Limb (tissue), 2 donors: ENCODE measurements around the gene FILIP1.

ENCODE experiments used
- DNase-seq, 2 donors: peaks; one replicate each; pipeline ENCODE4 v3.0.0-alpha.2; 2016; ENCODE audit errors: extremely low spot score in 2 of 2

The FILIP1 gene

DNA sequence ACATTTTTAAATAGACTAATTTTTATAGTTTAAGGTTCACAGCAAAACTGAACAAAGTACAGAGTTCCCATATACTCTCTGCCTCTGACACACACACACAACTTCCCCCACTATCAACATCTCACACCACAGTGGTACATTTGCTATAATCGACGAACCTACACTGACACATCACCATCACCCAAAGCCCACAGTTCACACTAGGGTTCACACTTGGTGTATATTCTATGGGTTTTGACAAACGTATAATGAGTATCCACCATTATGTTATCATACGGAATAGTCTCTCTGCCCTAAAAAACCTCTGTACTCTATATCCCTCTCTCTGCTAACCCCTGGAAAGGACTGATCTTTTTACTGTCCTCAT lies 224.6 kb downstream of the FILIP1 start:
- no peak for DNase-seq

DNA sequence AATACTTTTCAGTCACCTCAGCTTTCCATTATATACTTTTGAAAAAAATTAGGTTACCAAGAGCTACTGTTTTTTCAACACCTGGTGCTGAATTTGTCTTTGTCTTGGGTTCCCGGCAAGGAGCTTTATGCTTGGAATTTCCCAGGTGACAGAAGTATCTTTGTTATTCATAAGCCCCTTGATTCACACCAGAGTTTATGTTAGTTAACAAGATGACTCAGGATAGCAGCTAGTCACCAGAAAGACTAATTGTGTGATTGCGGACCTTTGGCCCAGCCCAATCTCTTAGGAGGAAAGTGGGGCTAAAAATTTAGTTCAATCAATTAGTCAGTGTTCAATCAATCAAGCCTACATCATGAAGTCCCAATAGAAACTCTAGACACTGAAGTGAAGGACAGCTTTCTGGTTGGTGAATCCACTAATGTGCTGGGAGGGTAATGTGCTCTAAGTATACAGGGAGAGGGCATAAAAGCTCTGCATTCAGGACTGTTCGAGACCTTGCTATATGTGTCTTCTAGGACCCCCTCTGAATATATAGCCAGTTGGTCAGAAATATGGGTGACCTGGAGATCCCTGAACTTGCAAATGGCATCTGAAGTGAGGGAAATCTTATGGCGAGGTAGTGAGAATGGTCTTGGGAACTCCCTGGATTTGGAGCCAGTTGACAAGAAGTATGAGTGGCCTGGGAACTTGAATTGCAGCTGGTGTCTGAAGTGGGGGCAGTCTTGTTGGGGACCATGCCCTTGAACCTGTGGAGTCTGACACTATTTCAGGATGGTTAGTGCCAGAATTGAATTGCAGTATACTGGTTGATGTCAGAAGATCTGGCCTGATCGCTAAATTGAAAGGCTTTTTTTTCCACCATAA lies 225.2 kb downstream of the FILIP1 start:
- DNase-seq = no peak

DNA sequence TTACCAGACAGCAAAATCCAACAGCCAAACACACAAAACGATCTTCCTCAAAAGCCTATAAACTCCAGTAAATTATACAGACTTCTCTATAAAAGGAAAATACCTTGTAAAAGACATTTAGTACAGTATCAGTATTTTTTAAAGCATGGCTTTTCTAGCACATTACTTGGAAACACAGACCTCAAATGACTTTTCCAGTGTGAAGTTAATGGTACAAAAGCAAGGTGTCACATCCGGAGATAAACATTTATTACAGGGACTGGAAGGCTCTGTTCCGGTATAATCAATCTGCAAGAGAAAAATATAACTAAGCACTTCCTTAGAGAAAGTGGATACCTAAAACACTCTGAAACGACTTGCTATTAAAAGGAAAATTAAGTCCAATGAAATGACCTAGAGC lies 226.1 kb downstream of the FILIP1 start:
- no peak for DNase-seq

DNA sequence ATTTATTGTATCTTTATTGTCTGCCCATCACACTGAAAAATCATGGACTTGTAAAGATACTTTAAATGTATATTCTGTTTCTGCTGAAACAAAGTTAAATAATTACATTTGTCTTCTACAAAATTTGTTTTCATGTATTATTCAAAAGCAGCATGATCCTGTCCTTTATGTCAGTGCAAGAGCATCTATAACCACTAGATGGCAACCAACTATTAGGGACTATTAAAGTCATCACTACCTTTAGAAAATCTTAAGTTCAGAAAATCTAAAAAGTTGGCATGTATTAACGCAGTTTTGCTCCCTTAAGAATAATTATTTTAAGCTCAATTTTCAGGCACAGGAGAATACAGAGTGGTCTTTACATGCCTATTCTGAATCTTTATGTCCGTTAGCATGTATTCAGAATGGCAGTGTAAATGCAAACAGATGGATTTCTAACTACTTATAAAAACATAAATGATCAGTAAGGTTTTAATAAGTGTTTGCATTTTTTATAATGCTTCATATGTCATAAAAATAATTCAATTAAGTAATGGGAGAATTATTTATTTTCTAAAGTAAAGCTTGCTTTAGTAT lies 226.8 kb downstream of the FILIP1 start:
- DNase-seq = peak in 1 of 2 donors; percentile 70

DNA sequence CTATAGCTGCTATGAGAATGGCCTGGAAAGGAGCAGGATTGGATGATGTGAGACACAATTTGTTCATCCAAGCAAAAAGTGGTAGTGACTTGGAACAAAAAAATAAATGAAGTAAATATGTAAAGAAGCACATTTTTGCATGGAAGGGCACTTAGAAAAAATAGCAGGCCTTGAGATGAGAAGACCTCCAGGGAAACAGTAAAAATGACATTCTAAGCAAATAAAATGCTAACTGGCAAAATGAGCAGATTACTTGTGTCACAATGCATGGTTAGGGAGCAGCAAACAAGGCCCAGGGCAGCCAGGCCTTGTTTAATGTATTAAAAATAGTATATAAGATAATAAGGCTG lies 230.2 kb downstream of the FILIP1 start:
- no peak for DNase-seq

DNA sequence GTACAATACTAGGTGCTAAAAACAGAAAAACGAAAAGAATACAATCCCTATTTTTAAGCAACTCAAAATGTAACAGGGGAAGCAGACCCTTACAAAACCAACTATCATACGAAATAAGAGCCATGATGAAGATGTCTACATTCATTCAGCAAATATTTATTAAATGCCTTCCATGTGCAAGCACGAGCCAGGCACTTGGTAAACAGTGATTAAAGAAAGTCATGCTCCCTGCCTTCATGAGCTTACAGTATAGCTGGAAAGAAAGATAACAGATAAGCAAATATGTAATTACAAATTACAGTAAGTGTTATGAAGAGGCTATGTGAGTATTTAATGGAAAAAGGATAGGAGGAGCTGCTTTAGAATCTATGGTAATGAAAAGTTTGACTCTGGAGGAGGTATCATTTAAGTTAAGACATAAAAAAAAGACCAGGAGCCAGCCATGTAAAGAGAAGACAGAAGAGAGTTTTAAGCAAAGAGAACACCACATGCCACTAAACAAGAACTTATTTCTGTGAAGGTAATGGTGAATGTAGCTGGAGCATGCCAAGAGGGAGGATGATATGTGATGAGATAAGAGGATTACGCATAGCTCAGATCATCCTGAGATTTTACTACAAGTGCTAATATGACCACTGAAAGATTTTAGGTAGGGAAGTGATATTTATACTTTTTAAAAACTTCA lies 230.7 kb downstream of the FILIP1 start:
- no peak for DNase-seq

DNA sequence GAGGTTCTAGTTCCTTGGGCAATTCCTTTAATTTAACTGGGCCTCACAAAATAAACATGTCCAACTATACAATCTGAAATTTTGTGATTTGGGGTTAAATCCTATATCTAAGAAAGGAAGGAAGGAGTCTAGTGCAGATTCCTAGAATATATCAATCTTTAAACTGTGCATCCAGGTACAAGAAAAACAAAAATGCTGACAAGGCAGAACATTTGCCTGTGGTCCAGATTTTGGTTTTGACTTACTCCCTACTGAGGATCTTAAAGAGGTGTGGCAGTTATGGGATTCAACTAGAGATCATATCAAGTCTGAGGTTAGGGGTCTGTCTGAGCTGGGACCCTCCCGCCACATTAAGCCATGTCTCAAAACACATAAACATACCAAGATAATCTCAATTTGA lies 232.3 kb downstream of the FILIP1 start:
- no peak for DNase-seq

DNA sequence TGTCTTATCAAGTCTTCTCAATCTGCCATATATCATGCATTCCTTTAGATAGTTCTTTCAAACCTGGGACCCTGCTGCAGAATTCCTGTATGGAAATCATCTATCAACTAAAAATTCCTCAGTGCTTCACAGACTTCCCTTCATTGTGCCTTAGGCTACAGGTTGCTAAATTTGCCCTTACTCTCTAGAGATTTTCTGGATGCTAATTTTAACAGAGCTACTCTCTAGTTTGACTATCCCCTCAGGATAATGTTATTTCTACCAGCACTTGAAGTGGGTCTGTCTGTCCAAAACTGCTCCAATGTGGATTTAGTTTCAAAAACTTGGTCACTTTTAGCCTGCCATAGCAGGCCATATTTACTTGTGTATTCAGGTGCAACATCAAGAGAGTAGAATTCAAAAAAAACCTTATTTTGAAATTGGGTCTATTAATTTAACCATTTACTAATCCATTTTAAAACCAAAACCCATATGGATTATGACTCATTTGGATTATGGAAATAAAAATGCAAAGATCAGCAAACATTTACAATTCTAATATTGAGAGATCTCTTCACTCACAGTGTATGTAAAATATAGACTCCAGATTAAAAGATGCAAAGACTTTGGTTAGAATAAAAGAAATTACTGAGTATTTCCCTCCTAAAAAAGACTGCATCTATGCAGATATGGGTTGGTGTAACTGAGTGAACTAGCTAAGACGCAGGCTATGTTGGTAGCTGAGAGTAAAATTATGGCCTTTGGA lies 236.1 kb downstream of the FILIP1 start:
- no peak for DNase-seq

DNA sequence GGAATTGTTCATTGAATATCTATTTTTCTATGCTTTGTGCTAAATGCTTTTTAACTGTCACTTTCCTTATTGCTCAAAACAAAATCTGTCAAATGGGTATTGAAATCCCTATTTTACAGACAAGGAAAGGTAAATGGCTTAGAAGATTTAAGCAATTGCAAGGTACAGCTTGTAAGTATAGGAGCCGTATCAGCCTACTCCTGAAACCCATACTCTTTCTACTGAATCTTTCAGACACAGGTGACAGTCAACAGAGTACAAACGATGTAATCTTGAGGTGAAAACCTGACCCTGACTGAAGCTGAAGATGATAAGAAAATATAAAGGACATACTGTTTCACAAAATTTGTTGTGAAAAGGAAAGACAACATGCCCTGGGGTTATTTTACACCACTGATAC lies 243.0 kb downstream of the FILIP1 start:
- DNase-seq = no peak

DNA sequence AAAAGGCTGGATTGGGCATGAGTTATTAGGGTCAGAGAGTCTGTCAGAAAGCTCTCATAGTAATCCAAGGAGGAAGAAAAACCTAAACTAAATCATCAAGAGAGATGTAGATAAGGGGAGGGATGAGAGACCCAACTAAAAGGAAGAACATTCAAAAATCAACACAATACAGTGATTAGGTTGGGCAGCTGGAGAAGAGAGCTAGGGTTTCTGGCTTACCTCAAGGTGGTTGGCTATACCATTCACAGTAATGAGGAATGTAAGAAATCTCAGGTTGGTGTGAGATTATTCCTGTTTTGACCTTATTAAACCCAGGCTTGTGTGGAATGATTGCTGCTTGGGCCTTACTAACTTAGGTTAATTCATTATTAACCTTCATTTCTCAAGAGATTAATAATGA lies 243.8 kb downstream of the FILIP1 start:
- DNase-seq = no peak

DNA sequence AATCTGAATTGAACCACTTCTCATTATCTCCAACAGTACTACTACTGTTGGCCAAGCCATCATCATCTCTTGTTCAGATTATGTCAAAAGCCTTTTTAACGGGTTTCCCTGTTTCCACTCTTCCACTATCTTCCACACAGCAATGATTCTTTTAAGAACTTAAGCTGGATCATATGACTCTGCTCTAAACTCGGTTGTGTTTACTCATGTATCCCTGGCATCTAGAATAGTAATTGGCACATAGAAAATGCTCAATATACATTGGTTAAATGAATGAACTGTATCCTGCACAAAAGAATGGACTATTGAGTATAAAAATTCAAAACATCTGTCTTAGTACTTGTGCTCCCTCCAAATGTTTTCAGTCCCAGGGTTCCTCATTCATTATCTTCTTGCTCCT lies 247.2 kb downstream of the FILIP1 start:
- no peak for DNase-seq

DNA sequence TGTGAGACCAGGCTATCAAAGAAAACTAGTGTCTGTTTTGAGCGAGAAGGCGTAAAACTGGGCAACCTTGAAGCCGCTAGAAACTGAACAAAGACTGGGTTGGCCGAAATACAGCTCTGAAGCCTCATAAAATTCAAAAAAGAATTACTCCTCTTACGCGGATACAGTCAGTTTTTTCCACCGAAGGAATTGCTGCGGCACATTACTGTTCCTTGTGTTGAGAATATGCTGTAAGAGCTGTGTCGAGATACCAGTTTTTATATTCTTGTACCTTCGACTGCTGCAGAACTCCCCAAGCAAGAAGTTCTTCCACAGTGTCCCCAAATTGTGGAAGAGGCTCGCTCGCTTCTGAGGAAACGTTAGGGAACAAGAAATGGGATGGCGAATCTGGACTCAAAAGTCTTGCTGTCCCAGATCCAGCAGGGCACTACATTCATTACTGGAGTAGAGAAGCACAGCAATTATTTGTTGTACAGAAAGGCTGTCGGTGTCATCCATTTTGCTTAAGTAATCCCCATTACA lies 249.5 kb downstream of the FILIP1 start:
- no peak for DNase-seq

DNA sequence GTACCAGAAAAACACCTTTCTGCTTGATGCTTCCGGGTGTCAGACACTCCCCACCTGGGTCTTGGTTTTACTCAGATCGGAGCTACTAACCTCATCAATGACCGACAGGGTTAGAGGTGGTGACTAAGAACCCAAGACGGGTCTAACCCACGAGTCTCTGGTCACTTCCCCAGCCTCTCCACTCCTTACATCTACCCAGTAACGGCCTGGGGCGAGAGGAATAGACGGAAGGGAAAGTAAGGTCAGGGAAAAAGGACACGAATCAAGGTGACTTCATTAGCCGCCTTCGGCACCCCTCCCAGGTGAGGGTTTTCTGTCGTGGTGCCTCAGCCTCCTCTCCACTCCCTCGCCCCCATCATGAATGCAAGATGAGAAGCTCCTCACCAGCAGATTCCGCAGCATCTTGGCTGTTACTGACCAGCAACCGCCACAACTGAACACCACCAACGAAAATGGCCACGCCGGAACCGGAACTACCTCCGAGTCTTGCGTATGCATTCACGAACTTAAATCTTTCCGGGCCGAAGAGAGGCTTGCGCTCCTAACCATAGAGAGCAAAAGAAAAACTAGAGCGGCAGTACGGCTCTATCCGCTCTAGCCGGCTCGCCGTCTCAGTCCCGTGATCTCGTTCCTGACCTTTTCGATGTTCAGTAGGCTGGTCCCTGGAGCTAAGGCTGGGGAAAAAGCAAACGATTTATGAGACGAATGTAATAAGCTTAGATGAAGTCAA lies 250.1 kb downstream of the FILIP1 start, which contains the start of gene COX7A2:
TSS of gene COX7A2 (minus strand) at position 469 of the 730 bp plus-strand sequence. CDS start at position 402, 67 bp downstream.
- DNase-seq = peak; percentile 89 to 98
